HepG2 (cell line): Measurements from ENCODE around the gene RAPSN. TPM values are rescaled to one million over a fixed set of nuclear protein-coding genes. Genes with fewer than 3 reads are reported as not detected.

Experiments used
- ARNTL ChIP-seq: sonication (generic); formaldehyde crosslinking; IDR thresholded peaks from 2 replicates; pipeline ENCODE4 v1.4.0; 2020; ENCODE audit warnings: mild to moderate bottlenecking, missing genetic modification reagents
- CENPX ChIP-seq: sonication (generic); formaldehyde crosslinking; IDR thresholded peaks from 2 replicates; pipeline ENCODE4 v1.9.0; 2021; ENCODE audit warnings: mild to moderate bottlenecking, missing genetic modification reagents, moderate library complexity
- DNMT1 ChIP-seq: sonication (generic); formaldehyde crosslinking; IDR thresholded peaks from 2 replicates; pipeline ENCODE4 v1.5.1; 2020; ENCODE audit warnings: mild to moderate bottlenecking, missing genetic modification reagents
- EP300 ChIP-seq, 3 experiments: sonication (generic) in 1 of 3; formaldehyde crosslinking in 1 of 3; IDR thresholded peaks; 2 replicates each; pipeline versions ENCODE4 v1.5.1 to v1.6.1; 2011 to 2020; ENCODE audit warnings: low read depth in 2 of 3, low read length in 2 of 3, borderline replicate concordance in 1 of 3, improper control_type of control experiment in 1 of 3, mild to moderate bottlenecking in 1 of 3, missing genetic modification reagents in 1 of 3, moderate library complexity in 1 of 3
- FOSL1 ChIP-seq: sonication (generic); formaldehyde crosslinking; IDR thresholded peaks from 2 replicates; pipeline ENCODE4 v1.9.0; 2021; ENCODE audit warnings: missing genetic modification reagents, borderline replicate concordance
- FOSL2 ChIP-seq: sonication (generic); formaldehyde crosslinking; IDR thresholded peaks from 2 replicates; pipeline ENCODE4 v1.4.0; 2020; ENCODE audit warnings: missing genetic modification reagents
- FOXA3 ChIP-seq: IDR thresholded peaks from 2 replicates; pipeline ENCODE4 v1.6.1; 2016; ENCODE audit warnings: missing genetic modification reagents, missing compliant biosample characterization
- IKZF5 ChIP-seq: IDR thresholded peaks from 2 replicates; pipeline ENCODE4 v1.6.1; 2018; ENCODE audit warnings: missing genetic modification reagents, mild to moderate bottlenecking, missing compliant biosample characterization
- JARID2 ChIP-seq: sonication (generic); formaldehyde crosslinking; IDR thresholded peaks from 2 replicates; pipeline ENCODE4 v1.8.1; 2023; ENCODE audit warnings: missing genetic modification reagents, inconsistent platforms; ENCODE audit not compliant: insufficient replicate concordance
- KAT8 ChIP-seq: IDR thresholded peaks from 2 replicates; pipeline ENCODE4 v1.6.1; 2016; ENCODE audit warnings: missing genetic modification reagents, missing compliant biosample characterization
- KLF12 ChIP-seq: sonication (generic); formaldehyde crosslinking; IDR thresholded peaks from 2 replicates; pipeline ENCODE4 v1.4.0; 2020; ENCODE audit warnings: missing genetic modification reagents, borderline replicate concordance
- NBN ChIP-seq: fragments of 450-650 bp; conservative IDR thresholded peaks from 2 replicates; pipeline ENCODE4 v1.6.1; 2017
- NFE2L1 ChIP-seq: sonication (generic); formaldehyde crosslinking; IDR thresholded peaks from 2 replicates; pipeline ENCODE4 v1.4.0; 2020; ENCODE audit warnings: missing genetic modification reagents, mild to moderate bottlenecking, borderline replicate concordance
- NFYC ChIP-seq: IDR thresholded peaks from 2 replicates; pipeline ENCODE4 v1.6.1; 2016; ENCODE audit warnings: missing genetic modification reagents, missing compliant biosample characterization
- NR2F1 ChIP-seq, 2 experiments: fragments of 450-650 bp in 1 of 2; formaldehyde crosslinking in 1 of 2; IDR thresholded peaks; 2 replicates each; pipeline versions ENCODE4 v1.5.0 to v1.6.1; 2016 to 2020; ENCODE audit warnings: mild to moderate bottlenecking in 1 of 2, missing compliant biosample characterization in 1 of 2, missing genetic modification reagents in 1 of 2, moderate library complexity in 1 of 2
- NR2F2 ChIP-seq: IDR thresholded peaks from 2 replicates; pipeline ENCODE4 v1.6.1; 2012; ENCODE audit warnings: low read depth, inconsistent platforms, borderline replicate concordance
- PPARG ChIP-seq: conservative IDR thresholded peaks from 2 replicates; pipeline ENCODE4 v1.6.1; 2016; ENCODE audit warnings: missing biosample characterization, missing genetic modification reagents
- REXO4 ChIP-seq: sonication (generic); formaldehyde crosslinking; IDR thresholded peaks from 2 replicates; pipeline ENCODE4 v1.8.0; 2022; ENCODE audit warnings: missing genetic modification reagents, mild to moderate bottlenecking, borderline replicate concordance
- RXRB ChIP-seq: IDR thresholded peaks from 2 replicates; pipeline ENCODE4 v1.6.1; 2016; ENCODE audit warnings: borderline replicate concordance, missing genetic modification reagents, missing compliant biosample characterization
- TFDP2 ChIP-seq: sonication (generic); formaldehyde crosslinking; IDR thresholded peaks from 2 replicates; pipeline ENCODE4 v1.4.0; 2020; ENCODE audit warnings: missing genetic modification reagents
- U2AF1 ChIP-seq: fragments of 200-400 bp; formaldehyde crosslinking; optimal IDR thresholded peaks from 2 replicates; pipeline ENCODE3; 2017; ENCODE audit warnings: mild to moderate bottlenecking, low read depth, low read length
- UBTF ChIP-seq: sonication (generic); formaldehyde crosslinking; IDR thresholded peaks from 2 replicates; pipeline ENCODE4 v1.4.0; 2020; ENCODE audit warnings: mild to moderate bottlenecking, missing genetic modification reagents
- ZNF205 ChIP-seq: IDR thresholded peaks from 2 replicates; pipeline ENCODE4 v1.6.1; 2018; ENCODE audit warnings: missing biosample characterization, missing genetic modification reagents
- ZNF446 ChIP-seq: sonication (generic); formaldehyde crosslinking; IDR thresholded peaks from 2 replicates; pipeline ENCODE4 v1.5.0; 2020; ENCODE audit warnings: mild to moderate bottlenecking, missing genetic modification reagents
- ZNF530 ChIP-seq: sonication (generic); formaldehyde crosslinking; IDR thresholded peaks from 2 replicates; pipeline ENCODE4 v1.5.0; 2020; ENCODE audit warnings: low read depth, mild to moderate bottlenecking, missing genetic modification reagents
- ZNF549 ChIP-seq: sonication (generic); formaldehyde crosslinking; IDR thresholded peaks from 2 replicates; pipeline ENCODE4 v1.5.0; 2020; ENCODE audit warnings: missing genetic modification reagents
- ZNF678 ChIP-seq: sonication (generic); formaldehyde crosslinking; IDR thresholded peaks from 2 replicates; pipeline ENCODE4 v1.4.0; 2020; ENCODE audit warnings: mild to moderate bottlenecking, missing genetic modification reagents
- polyA plus RNA-seq, 8 experiments: library from polyadenylated mRNA; depleted of rRNA in 3 of 8; stranded (reverse) in 7 of 8; unstranded in 1 of 8; fragments of >200 nt; fragmentation: Illumina TruSeq in 4 of 8; extraction: Trizol in 4 of 8; gene quantifications; 2 replicates each; pipeline versions ENCODE4 v1.2.1 to v1.2.3, GENCODE V29; 2011 to 2016; ENCODE audit warnings: low read depth in 4 of 8, missing spikeins in 1 of 8, mixed read lengths in 1 of 8; ENCODE audit not compliant: insufficient read depth in 1 of 8
- total RNA-seq, 5 experiments: library from RNA; depleted of rRNA; stranded (reverse); fragments of >200 nt; fragmentation: Illumina TruSeq; extraction: Trizol; gene quantifications; 2 replicates each; pipeline ENCODE4 v1.2.3, GENCODE V29; 2016; ENCODE audit warnings: low read depth in 1 of 5

Gene RAPSN
- total and polyA plus RNA-seq, 2 of the 13 experiments (the other 11 are each of a cell fraction or from before 2014, with no cell fraction given), result 0.15 to 1.2 TPM

GRCh38 chr11:47431356-47432083 lies 17.4 kb downstream of the RAPSN start (continued):
- no peak for TF ChIP-seq REXO4 (CRISPR knock-in tag)
- no peak for TF ChIP-seq U2AF1
- TF ChIP-seq JARID2 (CRISPR knock-in tag), result no peak
- peak; percentile 82; the same call in 1 of the 2 replicates for TF ChIP-seq ZNF205 (CRISPR knock-in tag)
- no peak for TF ChIP-seq ZNF530 (CRISPR knock-in tag)
- no peak for TF ChIP-seq NFYC (CRISPR knock-in tag)
- no peak for TF ChIP-seq IKZF5 (CRISPR knock-in tag)
- TF ChIP-seq ZNF446, result no peak
- peak in 1 of 2 experiments; percentile 35; a peak in 1 of 4 replicates for TF ChIP-seq EP300 (IDR thresholded peaks at IDR 0.05; ENCODE audit: low read depth in 2 of 2, low read length in 2 of 2)
- no peak for TF ChIP-seq EP300 (CRISPR knock-in tag; IDR thresholded peaks at IDR 0.05; ENCODE audit: borderline replicate concordance)
- TF ChIP-seq KLF12 (CRISPR knock-in tag), result 0 out of 2 replicates have a peak, but pooled peaks have one; percentile 6
- TF ChIP-seq FOSL2 (CRISPR knock-in tag), result 0 out of 2 replicates have a peak, but pooled peaks have one; percentile 10
- TF ChIP-seq ARNTL (CRISPR knock-in tag), result no peak
- peak; percentile 17; the same call in 1 of the 2 replicates for TF ChIP-seq NR2F2
- no peak for TF ChIP-seq DNMT1 (CRISPR knock-in tag)
- no peak for TF ChIP-seq UBTF (CRISPR knock-in tag)
- TF ChIP-seq NR2F1 (CRISPR knock-in tag; IDR thresholded peaks at IDR 0.05), result peak; percentile 34 to 43; a peak in 1 of 4 replicates
- TF ChIP-seq ZNF678 (CRISPR knock-in tag), result no peak
- TF ChIP-seq NFE2L1 (CRISPR knock-in tag), result no peak
- TF ChIP-seq PPARG (CRISPR knock-in tag), result peak; percentile 58; the same call in 1 of the 2 replicates
- peak; percentile 58; the same call in 1 of the 2 replicates for TF ChIP-seq RXRB (CRISPR knock-in tag)
- TF ChIP-seq TFDP2 (CRISPR knock-in tag), result no peak
- peak; percentile 55; the same call in 1 of the 2 replicates for TF ChIP-seq FOXA3
- no peak for TF ChIP-seq FOSL1
- peak; percentile 13; the same call in 1 of the 2 replicates for TF ChIP-seq KAT8 (CRISPR knock-in tag)
- TF ChIP-seq NBN, result no peak
- no peak for TF ChIP-seq ZNF549
- no peak for TF ChIP-seq CENPX (CRISPR knock-in tag)
